Activated CD8-positive, alpha-beta memory T cell treated with anti-CD3 and anti-CD28 coated beads for 48 hours (primary cell): ENCODE measurements around the gene RPS21.

Source experiments
- DNase-seq, 3 experiments: peaks; one replicate each; pipeline ENCODE4 v3.0.0-alpha.2; 2020; ENCODE audit warnings: low read depth in 2 of 3, low spot score in 2 of 3

Gene RPS21

DNA sequence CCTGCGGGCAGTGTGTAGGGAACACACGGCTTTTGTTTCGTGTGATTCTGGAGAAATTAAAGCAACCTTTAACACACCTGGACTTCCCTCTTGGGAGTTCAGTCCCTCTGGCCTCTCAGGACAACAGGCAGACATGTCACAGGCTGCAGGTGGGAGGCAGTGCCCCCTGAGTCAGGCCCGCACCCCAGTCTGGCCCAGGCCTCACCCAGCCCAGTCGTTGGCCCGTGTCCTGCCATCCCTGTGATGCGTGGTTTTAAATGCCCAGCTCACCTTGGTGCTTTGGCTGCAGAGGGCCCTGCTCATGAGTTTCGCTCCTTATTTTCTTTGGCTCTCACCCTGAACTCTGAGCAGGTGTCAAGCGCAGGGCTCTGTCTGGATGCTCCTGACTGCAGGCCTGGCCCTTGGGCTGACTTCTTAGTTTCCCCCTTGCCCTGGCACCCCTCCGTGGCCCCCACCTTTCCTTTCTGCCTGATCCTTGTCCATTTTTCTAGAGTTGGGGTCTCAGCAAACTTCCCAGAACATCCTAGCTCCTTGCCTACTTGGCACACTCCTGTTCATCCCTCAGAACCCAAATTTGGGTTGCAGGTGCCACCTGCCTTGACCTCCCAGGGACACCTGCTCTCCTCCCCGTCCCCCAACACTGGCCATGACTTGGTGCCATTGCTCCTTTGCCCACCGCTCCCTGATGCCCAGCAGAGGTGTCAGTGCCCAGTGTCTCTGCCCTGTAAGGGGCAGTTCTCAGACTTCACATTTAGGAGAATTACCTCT, 22.4 kb downstream of the RPS21 start:
- DNase-seq = no peak

DNA sequence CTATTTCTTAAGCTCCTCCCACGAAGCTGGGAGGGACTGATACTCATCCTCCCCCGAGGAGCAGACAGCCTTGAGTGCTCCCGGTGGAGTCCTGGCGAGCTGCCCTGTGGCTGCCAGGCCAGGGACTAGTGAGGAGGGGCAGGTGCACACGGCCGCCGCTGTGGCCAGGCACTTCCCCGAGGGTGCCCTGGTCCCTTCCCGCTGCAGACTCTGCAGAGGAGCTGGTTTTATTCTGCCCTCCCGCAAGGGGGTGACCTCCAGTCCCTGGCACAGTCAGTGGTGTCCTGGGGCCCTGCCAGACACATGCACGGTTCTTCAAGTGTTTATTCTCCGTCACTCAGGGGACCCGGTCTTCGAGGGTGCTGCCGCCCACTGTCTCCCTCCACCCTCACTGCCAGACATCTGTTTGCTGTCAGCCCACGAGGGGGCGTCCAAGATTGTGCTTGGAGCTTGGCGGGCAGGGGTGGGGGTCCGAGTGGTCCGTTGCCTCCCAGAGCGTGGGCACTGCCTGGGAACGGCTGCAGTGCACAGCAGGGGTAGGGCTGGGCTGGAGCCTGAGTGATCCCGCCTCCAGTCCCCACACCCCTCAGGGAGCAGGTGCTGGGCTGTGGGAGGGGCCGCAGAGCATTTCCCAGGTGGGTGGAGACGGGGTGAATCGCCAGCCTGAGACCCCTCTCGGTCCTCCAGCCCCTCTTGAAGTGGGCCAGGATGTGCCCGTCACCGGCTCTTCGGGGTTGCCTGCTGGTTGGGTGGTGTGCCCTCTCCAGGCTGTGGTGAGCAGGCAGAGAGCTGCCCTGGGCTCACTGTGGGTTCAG, 23.2 kb downstream of the RPS21 start:
- no peak for DNase-seq

DNA sequence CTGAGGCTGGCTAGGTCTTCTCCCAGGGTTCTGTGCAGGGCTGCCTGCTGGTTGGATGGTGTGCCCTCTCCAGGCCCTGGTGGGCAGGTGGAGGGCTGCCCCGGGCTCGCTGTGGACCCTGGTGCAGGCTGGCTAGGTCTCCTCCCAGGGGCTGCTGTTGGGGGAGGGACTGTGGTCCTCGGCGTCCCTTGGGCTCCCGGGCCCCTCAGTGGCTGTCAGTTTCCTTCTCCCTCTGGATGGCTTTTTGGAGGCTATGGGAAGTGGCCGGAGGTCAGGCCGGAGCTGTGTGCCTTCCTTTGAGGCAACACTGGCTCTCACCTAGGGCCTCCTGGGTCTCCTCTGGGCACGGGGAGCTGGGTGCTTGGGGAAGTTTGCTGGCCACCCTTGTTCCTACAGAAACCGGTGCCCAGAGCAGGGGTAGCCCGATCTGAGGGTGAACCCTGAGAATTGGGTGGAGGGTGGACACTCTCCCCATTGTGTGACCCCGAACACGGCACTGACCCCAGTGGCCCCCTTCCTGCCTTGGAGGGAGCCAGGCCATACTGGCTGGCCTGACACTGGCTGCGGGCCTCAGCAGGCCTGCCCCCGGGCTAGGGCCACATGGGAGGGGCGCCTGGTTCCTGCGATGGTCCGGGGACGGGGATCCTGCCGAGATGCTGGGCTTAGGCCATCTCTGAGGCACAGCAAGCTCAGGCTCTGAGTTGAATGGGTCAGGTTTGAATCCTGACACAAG, 24.0 kb downstream of the RPS21 start:
- no peak for DNase-seq

DNA sequence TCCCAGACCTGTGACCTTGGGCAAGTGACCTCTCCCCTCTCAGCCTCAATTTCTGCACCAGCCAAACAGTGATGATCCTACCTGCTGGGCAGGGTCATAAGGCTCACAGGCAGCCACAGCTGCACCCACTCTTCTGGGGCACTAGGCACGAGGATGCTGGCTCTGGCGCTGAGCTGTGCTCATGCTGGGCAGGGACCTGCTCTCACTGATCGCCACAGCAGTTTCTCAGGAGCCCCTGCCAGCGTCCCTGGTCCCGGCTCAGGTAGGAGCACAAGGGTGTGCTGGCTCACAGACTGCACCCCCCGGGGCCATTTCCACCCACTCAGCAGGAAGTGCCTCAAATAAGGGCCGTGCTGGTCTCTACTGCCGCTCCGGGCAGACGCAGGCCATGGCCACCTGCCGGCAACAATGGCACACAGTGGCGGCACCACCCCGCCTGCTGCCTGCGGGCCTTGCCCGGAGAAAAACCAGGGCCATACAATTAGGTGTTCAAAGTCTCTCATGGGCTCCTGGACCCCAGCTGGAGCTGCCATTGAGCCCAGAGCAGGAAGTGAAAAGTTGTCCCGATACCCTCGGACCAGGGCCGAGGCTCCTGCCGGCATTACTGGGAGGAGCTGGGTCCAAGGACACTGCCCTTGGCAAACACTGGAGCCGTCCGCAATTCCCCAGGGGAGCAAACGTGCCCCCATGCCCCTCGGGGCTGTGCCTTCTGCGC, 24.7 kb downstream of the RPS21 start:
- no peak for DNase-seq

DNA sequence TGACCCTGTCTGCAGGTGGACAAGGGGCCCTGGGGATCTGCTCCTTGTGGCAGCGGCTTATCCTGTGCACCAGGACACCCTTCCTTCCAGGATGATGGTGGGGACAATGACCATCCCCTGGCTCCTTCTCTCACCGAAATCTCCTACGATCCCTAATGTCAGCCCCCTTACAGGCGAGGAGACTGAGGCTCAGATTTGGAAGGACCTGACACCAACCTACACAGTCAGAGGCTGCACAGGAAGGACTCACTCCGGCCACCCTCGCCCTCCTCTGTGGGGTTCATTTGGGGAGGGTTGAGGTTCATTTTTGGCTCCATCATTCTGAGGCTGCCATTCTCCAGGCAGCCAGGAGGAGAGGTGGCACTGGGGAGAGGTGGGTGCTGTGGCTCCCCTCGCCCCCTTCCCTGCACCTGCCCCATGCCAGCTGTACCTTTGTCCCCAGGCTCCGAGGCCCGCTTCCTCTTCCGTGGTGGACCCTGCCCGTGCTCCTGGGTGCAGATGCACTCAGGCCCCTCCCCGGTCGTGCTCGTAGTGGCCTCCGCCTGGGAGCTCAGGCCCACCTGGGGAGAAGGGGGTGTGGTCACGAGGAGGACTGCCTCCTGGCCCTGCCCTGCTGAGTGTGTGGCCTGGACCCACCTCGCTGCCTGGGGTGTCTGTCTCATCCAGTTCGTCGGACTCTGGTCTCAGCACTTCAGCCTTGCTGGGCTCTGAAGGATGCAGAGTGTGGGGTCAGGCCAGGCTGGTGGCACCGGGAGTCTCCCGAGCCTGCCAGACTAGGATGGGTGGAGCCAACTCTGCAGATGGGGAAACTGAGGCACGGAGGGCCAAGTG, 25.5 kb downstream of the RPS21 start:
- no peak for DNase-seq

DNA sequence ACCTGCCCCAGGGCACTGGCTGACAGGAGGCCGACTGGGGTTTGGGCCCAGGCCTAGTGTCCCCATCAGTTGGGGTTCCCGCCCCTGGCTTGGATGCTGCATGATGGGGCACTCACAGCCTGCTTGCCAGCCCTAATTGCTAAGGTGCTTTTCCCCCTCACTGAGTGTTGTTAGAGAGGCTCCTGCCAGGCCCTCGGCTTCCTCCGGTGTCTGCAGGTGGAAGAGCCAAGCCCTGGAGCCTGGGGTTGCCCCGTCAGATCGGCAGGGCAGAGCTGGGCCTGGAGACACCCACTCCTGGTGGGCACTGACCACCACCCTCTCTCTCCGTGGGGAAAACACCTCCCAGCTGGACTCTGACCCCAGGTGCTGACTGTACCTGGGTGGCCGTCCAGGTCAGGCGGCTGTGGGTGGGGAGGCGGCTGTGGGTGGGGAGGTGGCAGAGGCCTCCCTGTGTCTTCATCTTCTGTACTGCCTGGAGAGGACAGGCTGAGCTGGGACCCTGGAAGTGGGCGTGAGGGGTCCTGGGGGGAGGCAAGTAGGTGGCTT, 26.2 kb downstream of the RPS21 start:
- no peak for DNase-seq

DNA sequence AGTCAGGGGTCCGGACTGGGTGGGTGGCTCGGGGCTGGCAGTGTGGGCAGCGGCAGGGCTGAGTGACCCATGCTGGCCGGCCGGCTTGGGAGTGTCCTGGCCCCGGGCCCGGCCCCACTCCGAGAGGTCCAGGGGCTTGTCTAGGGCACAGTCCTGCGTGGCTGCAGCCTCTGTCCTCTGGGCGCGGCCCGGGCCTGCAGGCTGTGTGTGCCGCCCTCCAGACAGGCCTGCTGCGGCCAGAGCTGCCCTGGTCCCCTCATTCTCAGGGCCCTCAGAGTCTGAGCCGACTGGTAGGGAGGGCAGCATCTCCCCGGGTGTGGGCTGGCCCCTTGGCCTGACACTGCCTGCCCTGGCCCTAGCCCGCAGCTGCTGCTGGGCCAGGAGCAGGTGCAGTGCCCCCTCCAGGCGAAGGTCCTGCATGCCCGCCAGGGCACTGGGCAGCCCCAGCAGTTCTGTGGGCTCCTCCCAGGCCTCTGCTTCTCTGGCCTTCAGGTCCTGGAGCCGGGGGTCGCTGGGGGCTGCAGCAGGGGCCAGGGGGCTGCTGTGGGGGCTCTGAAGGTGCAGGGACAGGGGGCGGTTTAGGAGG, 27.1 kb downstream of the RPS21 start:
- no peak for DNase-seq

DNA sequence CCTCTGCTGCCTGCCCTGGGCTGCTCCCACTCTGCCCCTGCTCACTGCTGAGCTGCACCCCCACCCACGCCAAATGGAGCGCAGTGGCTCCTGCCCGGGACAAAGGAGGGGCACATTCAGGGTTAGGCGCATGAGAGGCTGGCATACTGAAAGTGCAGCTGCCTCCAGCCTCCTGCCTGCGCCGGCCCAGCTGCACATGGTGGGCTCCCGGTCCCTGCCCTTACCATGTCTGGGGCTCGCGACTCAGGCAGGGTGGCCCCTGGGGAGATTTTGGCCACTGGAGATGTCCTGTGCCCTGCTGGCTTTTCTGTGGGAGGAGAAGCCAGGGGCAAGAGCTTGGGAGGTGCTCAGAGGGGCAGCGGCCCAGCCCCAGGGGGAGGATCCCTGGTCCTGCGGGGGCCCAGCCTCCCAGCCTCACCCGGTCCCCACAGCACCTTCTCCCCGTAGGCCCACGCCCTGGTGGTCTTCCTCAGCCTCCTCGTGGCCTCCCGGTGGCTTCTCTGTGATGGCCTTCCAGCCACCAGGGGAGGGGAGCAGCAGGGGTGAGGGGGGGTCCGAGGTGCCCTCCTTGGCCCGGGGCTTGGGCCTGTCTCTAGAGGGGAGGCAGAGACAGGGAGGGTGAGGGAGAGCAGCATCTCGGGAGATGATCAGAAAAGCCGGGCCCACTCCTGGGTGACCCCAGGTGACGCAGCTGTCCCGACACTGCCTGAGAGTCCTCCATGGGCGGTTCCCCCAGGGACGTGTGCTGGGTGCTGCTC, 28.6 kb downstream of the RPS21 start:
- DNase-seq = no peak

DNA sequence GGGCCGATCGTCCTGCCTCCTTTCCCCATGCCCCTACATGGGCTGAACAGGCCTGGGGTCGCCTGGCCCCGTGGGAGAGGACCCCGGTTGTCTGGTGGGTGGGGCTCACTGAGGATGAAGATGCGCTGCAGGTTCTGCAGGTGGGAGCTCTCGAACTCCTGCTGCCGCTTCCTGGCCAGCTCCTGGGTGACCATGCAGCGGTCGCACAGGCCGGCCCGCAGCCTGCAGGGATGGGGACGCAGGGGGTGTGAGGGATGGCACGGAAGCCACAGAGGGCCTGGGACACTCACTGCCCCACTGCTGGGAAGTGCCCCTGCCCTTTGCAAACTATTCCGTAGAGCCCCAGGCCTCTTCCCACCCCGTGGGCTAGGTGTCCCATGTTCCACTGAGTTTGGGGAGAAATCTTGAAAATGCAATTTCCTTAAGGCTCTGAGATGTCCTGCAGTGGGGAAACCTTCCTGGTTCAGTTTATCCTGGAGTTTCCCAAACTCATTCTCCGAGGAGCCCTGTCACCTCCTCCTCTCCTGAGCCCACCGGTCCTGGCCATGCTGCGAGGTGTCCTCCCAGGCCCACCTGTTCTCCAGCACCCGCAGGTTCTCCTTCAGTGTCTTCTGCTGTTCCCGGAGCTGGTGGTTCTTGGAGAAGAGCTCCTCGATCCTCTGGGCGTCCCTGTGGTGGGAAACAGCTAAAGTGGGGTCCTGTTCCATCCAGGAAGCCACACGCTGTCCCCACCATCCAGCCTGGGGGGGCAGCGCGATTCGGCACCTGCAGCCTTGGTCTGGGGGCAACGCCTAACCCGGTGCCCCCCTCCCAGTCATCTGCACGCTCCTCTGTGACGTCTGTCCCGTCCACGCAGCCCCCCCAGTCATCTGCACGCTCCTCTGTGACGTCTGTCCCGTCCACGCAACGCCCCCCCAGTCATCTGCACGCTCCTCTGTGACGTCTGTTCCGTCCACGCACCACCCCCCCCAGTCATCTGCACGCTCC, 30.0 kb downstream of the RPS21 start:
- no peak for DNase-seq

DNA sequence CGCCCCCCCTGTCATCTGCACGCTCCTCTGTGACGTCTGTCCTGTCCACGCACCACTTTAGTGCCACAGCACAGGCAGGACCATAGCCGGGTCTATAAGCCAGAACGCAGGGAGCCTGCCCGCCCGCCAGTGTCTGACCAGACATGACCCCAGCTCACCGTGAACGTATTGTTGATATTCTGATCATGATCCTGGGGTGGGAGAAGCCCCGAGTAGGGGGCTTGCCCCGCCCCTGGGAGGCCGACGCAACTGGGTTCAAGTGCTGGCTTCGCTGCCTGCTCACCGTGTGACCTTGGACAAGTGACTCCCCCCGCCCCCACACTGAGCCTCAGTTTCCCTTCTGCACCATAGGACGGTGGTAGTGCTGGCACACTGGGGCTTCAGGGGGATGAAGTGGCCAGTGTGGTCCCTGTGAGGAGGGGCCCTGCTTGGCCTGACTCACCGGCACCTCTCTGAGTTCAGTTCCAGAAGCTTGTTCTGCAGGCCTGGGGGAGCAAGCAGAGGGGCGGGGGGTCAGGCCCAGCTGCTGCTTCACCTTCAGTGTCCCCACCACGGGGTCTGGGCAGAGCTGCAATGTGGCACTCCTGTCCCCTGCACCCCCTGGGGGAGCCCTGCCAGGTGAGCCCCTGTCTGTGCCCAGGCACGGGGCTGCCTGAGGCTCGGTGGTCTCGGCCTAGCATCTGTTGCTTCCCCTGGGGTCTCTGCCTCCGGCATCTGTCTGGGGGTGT, 31.2 kb downstream of the RPS21 start:
- no peak for DNase-seq

DNA sequence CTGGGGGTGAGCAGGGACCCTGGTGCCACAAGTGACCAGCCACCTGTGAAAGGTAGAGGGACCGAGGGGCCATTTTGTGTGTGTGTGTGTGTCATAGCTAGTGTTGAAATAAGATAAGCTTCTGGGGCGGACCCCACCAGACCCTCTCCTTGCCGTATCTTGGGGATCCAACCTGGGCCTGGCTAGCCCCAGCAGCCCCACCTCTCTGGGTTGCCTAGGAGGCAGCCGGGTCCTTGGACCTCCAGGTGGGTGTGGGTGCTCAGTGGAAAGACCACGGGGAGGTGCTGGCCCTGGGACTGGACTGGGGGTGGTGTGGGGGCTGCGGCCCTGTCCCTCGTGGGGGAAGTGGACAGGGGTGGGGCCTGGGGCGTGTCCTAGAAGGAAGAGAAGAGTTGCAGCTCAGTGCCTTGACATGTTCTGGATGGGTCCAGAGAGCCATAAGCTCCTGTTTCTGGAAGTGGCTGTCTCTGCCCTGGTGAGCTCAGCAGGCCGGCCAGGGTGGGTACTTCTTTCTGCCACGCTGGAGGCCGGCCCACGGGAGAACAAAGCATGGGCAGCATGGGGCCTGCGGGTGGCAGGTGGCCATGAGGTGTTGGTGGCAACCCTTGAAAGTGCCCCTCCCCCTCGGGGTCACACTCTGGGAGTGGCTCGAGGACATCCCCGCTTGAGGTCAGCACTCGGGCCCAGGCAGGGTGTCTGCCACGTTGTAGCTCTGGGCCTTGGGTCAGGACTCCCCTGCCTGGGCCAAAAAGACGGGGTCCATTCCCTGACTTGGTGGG, 32.0 kb downstream of the RPS21 start:
- DNase-seq = no peak

DNA sequence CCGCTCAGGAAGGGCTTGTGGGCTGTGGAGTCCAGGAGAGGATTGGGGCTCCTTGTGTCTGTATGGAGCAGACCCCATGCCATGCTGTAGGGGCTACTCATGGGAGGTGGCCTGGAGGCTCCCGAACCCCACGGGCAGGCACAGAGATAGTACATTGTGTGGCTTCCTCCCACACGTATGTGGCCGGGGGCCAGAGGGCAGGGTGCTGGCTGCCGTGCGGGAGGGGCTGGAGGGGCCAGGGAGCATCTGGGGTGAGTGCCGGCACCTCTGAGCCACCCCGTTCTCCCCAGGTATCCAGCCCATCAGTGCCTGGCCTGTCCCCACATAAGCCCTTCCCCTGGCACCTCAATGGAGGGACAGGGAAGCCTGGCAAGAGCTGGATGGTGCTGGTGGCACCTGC, 32.9 kb downstream of the RPS21 start:
- no peak for DNase-seq

DNA sequence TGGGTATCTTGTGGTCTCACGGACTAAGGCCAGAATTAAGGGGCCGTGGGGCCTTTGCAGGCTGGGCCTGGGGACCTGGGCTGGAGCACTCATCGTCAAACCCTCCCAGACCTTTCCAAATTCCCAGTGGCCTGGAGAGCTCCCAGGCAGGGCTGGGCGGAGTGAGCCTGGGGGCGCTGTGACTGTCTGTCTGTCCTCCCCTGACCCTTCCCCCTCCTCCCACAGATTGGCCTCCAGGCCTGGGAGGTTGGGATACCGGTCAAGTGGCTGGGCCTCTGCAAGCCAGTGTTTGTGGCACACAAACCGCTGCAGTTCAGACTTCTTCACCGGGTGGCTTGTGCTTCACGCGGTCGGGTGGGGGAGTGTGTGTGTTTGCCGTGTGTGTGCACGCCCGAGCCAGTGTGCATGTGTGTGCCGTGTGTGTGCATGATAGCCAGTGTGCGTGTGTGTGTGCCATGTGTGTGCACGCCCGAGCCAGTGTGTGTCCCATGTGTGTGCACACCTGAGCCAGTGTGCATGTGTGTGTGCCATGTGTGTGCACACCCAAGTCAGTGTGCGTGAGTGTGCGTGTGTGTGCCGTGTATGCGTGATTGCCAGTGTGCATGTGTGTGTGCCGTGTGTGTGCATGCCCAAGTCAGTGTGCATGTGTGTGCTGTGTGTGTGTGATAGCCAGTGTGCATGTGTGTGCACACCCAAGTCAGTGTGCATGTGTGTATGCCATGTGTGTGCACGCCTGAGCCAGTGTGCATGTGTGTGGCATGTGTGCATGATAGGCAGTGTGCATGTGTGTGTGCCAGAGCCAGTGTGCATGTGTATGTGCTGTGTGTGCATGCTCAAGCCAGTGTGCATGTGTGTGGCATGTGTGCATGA, 34.2 kb downstream of the RPS21 start:
- no peak for DNase-seq

DNA sequence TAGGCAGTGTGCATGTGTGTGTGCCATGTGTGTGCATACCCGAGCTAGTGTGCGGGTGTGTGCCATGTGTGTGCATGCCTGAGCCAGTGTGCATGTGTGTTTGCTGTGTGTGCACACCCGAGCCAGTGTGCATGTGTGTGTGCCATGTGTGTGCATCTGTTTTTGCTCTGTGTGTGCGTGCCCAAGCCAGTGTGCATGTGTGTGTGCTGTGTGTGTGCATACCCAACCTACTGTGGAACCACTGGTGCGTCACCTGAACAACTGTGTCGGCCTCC, 34.8 kb downstream of the RPS21 start:
- no peak for DNase-seq

DNA sequence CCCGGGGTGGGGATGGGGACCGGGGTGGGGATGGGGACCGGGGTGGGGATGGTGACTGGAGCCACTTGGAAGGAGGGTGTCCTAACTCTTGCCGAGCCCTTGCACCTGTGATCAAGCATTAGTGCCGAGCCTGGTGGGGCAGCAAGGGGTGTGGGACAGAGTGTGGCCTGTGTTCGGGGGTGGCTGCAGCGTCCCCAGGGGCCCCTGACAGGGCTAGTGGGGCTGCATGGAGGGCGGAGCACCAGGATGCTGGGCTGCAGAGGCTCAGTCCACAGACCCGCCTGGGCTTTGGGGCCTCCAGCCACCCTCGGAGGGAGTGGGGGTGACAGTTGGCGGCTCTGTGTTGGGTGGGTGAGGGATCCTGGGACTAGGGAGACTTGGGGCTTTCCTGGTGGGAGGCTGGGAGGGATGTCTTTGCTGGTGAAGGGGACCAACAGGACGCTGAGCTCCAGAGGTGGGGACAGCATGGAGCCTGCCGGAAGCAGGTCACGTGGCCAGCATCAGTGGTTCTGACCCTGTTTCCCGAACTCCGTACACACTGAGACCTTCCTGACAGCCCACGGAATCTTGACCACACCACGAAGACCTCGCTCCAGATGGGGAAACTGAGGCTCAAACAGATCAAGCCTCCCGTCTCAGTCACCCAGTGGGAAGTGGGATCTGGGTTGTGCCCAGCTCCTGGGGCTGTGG, 35.9 kb downstream of the RPS21 start:
- no peak for DNase-seq
